Measurements from ENCODE around the gene TCERG1L. TPM values are rescaled to one million over a fixed set of nuclear protein-coding genes. Genes with fewer than 3 reads are reported as not detected.
A peak's percentile ranks its signal among the peaks of the same experiment; 100 is the strongest.

TCERG1L gene
- total RNA-seq, 1 donor from 2014 or later = not detected

GRCh38 chr10:131207176-131207575 lies 104.3 kb downstream of the TCERG1L start:
- Histone ChIP-seq H3K36me3 (no peaks in the 10 kb centered on the region), H3K9me3 (no peaks in the 10 kb centered on the region), H3K4me1 (no peaks in the 10 kb centered on the region), H3K4me3 (no peak overlapping the region), H3K27ac (no peak overlapping the region), H3K27me3 (no peaks in the 10 kb centered on the region)
- no peak for ATAC-seq
- no peak for TF ChIP-seq CTCF (IDR thresholded peaks at IDR 0.05)
- DNase-seq = peak; percentile 43
- intact Hi-C loops (cut with DNase I) = no loop called here

GRCh38 chr10:131206111-131206995 lies 105.2 kb downstream of the TCERG1L start:
- Histone ChIP-seq H3K4me3 (no peak overlapping the region), H3K27me3 (no peaks in the 10 kb centered on the region), H3K27ac (no peak overlapping the region), H3K4me1 (no peaks in the 10 kb centered on the region), H3K36me3 (no peaks in the 10 kb centered on the region), H3K9me3 (no peaks in the 10 kb centered on the region)
- ATAC-seq (no peak), DNase-seq (peak; percentile 35)
- no peak for TF ChIP-seq CTCF (IDR thresholded peaks at IDR 0.05)
- intact Hi-C loops (cut with DNase I) = no loop called here

GRCh38 chr10:131205556-131205955 lies 106.0 kb downstream of the TCERG1L start:
- ATAC-seq = no peak
- no peaks in the 10 kb centered on the region for H3K4me1 ChIP-seq

GRCh38 chr10:131204406-131205152 lies 106.9 kb downstream of the TCERG1L start:
- H3K4me1 ChIP-seq = no peaks in the 10 kb centered on the region
- no peaks in the 10 kb centered on the region for H3K9me3 ChIP-seq
- no peaks in the 10 kb centered on the region for H3K27me3 ChIP-seq
- H3K36me3 ChIP-seq = no peaks in the 10 kb centered on the region
- no peak for TF ChIP-seq CTCF (IDR thresholded peaks at IDR 0.05)
- no peak overlapping the region for H3K27ac ChIP-seq
- intact Hi-C loops (cut with DNase I) = no loop called here
- H3K4me3 ChIP-seq = no peak overlapping the region
- peak; percentile 44 for DNase-seq
- ATAC-seq = no peak

More at GRCh38 chr10:131205556-131205955, 106.0 kb downstream of the TCERG1L start:
- H3K9me3 ChIP-seq = no peaks in the 10 kb centered on the region
- TF ChIP-seq CTCF (IDR thresholded peaks at IDR 0.05) = no peak
- peak; percentile 39 for DNase-seq
- no peak overlapping the region for H3K27ac ChIP-seq
- H3K4me3 ChIP-seq = no peak overlapping the region
- no peaks in the 10 kb centered on the region for H3K27me3 ChIP-seq
- intact Hi-C loops (cut with DNase I) = no loop called here
- H3K36me3 ChIP-seq = no peaks in the 10 kb centered on the region

DNA sequence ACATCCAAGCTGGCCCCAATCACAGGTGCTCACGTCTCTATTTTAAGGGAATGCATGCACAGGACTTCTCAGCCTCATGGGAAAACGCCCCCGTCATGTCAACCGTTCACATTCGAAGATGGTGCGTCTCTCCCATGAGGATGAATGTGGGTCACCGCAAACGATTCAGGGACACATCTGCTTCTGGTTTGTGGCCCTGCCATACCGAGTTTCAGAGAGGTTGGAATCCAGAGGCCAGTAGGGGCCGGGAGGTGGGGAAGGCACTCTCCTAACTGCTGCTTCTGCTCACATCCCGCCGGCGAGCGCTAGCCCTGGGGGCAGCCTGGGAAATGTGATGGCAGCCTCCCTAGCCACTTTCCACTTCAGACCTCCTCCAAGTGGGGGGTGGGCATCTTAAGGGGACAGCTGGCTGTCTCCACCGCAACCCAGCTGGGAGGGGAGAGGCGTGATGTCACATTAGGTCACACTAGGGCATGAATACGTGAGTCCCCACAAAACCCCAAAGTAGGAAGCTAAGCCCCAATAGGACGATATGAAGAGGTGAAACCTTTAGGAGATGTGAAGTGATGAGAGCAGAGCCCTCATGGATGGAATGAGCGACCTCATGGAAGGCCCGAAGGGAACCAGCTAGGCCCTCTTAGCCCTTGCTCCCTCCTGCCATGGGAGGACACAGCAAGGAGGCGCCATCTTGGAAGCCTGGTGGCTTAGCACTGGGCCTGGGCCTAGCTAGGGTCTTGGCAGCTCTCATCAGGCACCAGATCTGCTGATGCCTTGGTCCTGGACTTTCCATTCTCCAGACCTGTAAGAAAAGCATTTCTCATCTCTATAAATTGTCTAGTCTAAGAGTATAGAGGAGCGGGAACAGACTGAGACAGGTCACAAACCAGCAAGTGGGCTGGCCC lies 107.8 kb downstream of the TCERG1L start:
- no peak overlapping the region for H3K27ac ChIP-seq
- no peaks in the 10 kb centered on the region for H3K4me1 ChIP-seq
- no peaks in the 10 kb centered on the region for H3K36me3 ChIP-seq
- no peak for ATAC-seq
- H3K9me3 ChIP-seq = no peaks in the 10 kb centered on the region
- H3K4me3 ChIP-seq = no peak overlapping the region
- H3K27me3 ChIP-seq = no peaks in the 10 kb centered on the region
- intact Hi-C loops (cut with DNase I) = no loop called here
- DNase-seq = no peak
- no peak for TF ChIP-seq CTCF (IDR thresholded peaks at IDR 0.05)

All from upper lobe of right lung (tissue), 1 donor.